HG02884 (cell line): ENCODE data around the gene PPFIBP1.
"Not testable (repeated sequence)": the region's sequence is repeated elsewhere in the genome, so short reads cannot be mapped to it uniquely, and the experiment has no call there.

Experiments used
- ATAC-seq: cut with Tn5 transposase; IDR thresholded peaks from one replicate; pipeline ENCODE4 v1.9.1; 2021; ENCODE audit warnings: mild to moderate bottlenecking, moderate library complexity; ENCODE audit not compliant: unreplicated experiment

PPFIBP1 gene

GRCh38 chr12:27650011-27650410, 126.0 kb downstream of the PPFIBP1 start:
- ATAC-seq, result no peak

- ATAC-seq, result no peak
Observed at GRCh38 chr12:27651201-27651600, 127.2 kb downstream of the PPFIBP1 start.

GRCh38 chr12:27652174-27652763, 128.3 kb downstream of the PPFIBP1 start:
- no peak for ATAC-seq

GRCh38 chr12:27653661-27654060, 129.7 kb downstream of the PPFIBP1 start:
- no peak for ATAC-seq

GRCh38 chr12:27655476-27655875, 131.5 kb downstream of the PPFIBP1 start:
- not testable (repeated sequence) for ATAC-seq

- no peak for ATAC-seq
Observed at GRCh38 chr12:27657296-27657695, 133.3 kb downstream of the PPFIBP1 start.

- no peak for ATAC-seq
Observed at GRCh38 chr12:27665704-27666103, 141.7 kb downstream of the PPFIBP1 start.

GRCh38 chr12:27666510-27666909, 142.5 kb downstream of the PPFIBP1 start:
- ATAC-seq, result no peak

- no peak for ATAC-seq
Observed at GRCh38 chr12:27667540-27667939, 143.5 kb downstream of the PPFIBP1 start.

GRCh38 chr12:27672051-27672450, 148.0 kb downstream of the PPFIBP1 start:
- no peak for ATAC-seq

- ATAC-seq, result no peak
Observed at GRCh38 chr12:27672643-27673042, 148.6 kb downstream of the PPFIBP1 start.

GRCh38 chr12:27673101-27673718, 149.2 kb downstream of the PPFIBP1 start:
- no peak for ATAC-seq

- ATAC-seq, result no peak
Observed at GRCh38 chr12:27674989-27675388, 151.0 kb downstream of the PPFIBP1 start.

- no peak for ATAC-seq
Observed at GRCh38 chr12:27680619-27681018, 156.6 kb downstream of the PPFIBP1 start.

- no peak for ATAC-seq
Observed at GRCh38 chr12:27682534-27682933, 158.5 kb downstream of the PPFIBP1 start.

- no peak for ATAC-seq
Observed at GRCh38 chr12:27685274-27685673, 161.3 kb downstream of the PPFIBP1 start.

GRCh38 chr12:27686147-27686546, 162.1 kb downstream of the PPFIBP1 start:
- no peak for ATAC-seq

- ATAC-seq, result no peak
Observed at GRCh38 chr12:27688671-27689070, 164.7 kb downstream of the PPFIBP1 start.

- ATAC-seq, result no peak
Observed at GRCh38 chr12:27689558-27690180, 165.7 kb downstream of the PPFIBP1 start.

GRCh38 chr12:27693403-27693802, 169.4 kb downstream of the PPFIBP1 start:
- no peak for ATAC-seq

GRCh38 chr12:27695556-27696292, 171.7 kb downstream of the PPFIBP1 start:
- ATAC-seq, result no peak

GRCh38 chr12:27696293-27696652, 172.3 kb downstream of the PPFIBP1 start, which contains the start of gene REP15:
TSS of gene REP15 (plus strand) at chr12:27696447. CDS start at chr12:27696563, 116 bp downstream.
- ATAC-seq, result no peak
